Activated CD4-positive, CD25-positive, alpha-beta regulatory T cell treated with anti-CD3 and anti-CD28 coated beads, Interleukin-2, amount 50 U/mL, for 72 hours (primary cell): ENCODE data around the gene ARL6IP6.
"Not testable (repeated sequence)": the region's sequence is repeated elsewhere in the genome, so short reads cannot be mapped to it uniquely, and the experiment has no call there.

Source experiments
- DNase-seq: peaks from one replicate; pipeline ENCODE4 v3.0.0; 2021

Gene ARL6IP6

GRCh38 chr2:152723918-152724317 is 5.5 kb downstream of the ARL6IP6 start:
- DNase-seq: no peak

- DNase-seq: no peak
These were observed 11.4 kb downstream of the ARL6IP6 start for GRCh38 chr2:152729844-152730243.

- no peak for DNase-seq
These were observed 12.3 kb downstream of the ARL6IP6 start for GRCh38 chr2:152730591-152731333.

- DNase-seq: not testable (repeated sequence)
These were observed 19.1 kb downstream of the ARL6IP6 start for GRCh38 chr2:152737509-152737908.

GRCh38 chr2:152738438-152738837 is 20.0 kb downstream of the ARL6IP6 start:
- DNase-seq: no peak

GRCh38 chr2:152739705-152740104 is 21.3 kb downstream of the ARL6IP6 start:
- DNase-seq: not testable (repeated sequence)

- no peak for DNase-seq
These were observed 22.4 kb downstream of the ARL6IP6 start for GRCh38 chr2:152740743-152741328.

GRCh38 chr2:152743002-152743401 is 24.6 kb downstream of the ARL6IP6 start:
- DNase-seq: no peak

GRCh38 chr2:152747751-152748150 is 29.3 kb downstream of the ARL6IP6 start:
- DNase-seq: not testable (repeated sequence)

GRCh38 chr2:152755029-152755428 is 36.6 kb downstream of the ARL6IP6 start:
- no peak for DNase-seq

GRCh38 chr2:152759290-152760072 is 41.1 kb downstream of the ARL6IP6 start:
- DNase-seq: no peak

GRCh38 chr2:152761214-152761613 is 42.8 kb downstream of the ARL6IP6 start:
- DNase-seq: no peak

- DNase-seq: no peak
These were observed 43.8 kb downstream of the ARL6IP6 start for GRCh38 chr2:152762202-152762601.

- not testable (repeated sequence) for DNase-seq
These were observed 44.8 kb downstream of the ARL6IP6 start for GRCh38 chr2:152763208-152763607.

GRCh38 chr2:152763651-152764050 is 45.2 kb downstream of the ARL6IP6 start:
- no peak for DNase-seq

- no peak for DNase-seq
These were observed 48.5 kb downstream of the ARL6IP6 start for GRCh38 chr2:152766928-152767327.

- DNase-seq: no peak
These were observed 62.8 kb downstream of the ARL6IP6 start for GRCh38 chr2:152781175-152781574.

- no peak for DNase-seq
These were observed 63.8 kb downstream of the ARL6IP6 start for GRCh38 chr2:152782171-152782570.

GRCh38 chr2:152790883-152791282 is 72.5 kb downstream of the ARL6IP6 start:
- DNase-seq: no peak

- DNase-seq: no peak
These were observed 73.6 kb downstream of the ARL6IP6 start for GRCh38 chr2:152791979-152792378.

GRCh38 chr2:152792974-152793373 is 74.6 kb downstream of the ARL6IP6 start:
- DNase-seq: no peak

- DNase-seq: no peak
These were observed 78.5 kb downstream of the ARL6IP6 start for GRCh38 chr2:152796941-152797340.

- DNase-seq: no peak
These were observed 86.4 kb downstream of the ARL6IP6 start for GRCh38 chr2:152804687-152805408.
